H9 (cell line): Measurements from ENCODE around the gene TRAF6. TPM values are rescaled to one million over a fixed set of nuclear protein-coding genes. Genes with fewer than 3 reads are reported as not detected.

Source experiments
- DNase-seq: peaks from one replicate; pipeline ENCODE4 v3.0.0-alpha.2; 2017
- H2AFZ ChIP-seq: one replicate; pipeline ENCODE4 v1.6.1; 2013; ENCODE audit warnings: mild to moderate bottlenecking, low read length, control low read depth, moderate library complexity
- H2AK5ac ChIP-seq: 2 replicates; pipeline ENCODE4 v1.6.1; 2013; ENCODE audit warnings: low read length, control low read depth, mixed read lengths; ENCODE audit not compliant: insufficient read length
- H2BK120ac ChIP-seq: one replicate; pipeline ENCODE4 v1.6.1; 2013; ENCODE audit warnings: low read depth, mild to moderate bottlenecking, low read length, control low read depth, inconsistent platforms; ENCODE audit not compliant: poor library complexity, severe bottlenecking
- H2BK12ac ChIP-seq: 2 replicates; pipeline ENCODE4 v1.6.1; 2013; ENCODE audit warnings: low read length, control low read depth, mixed read lengths, low read depth; ENCODE audit not compliant: insufficient read length
- H2BK15ac ChIP-seq: 2 replicates; pipeline ENCODE4 v1.6.1; 2013; ENCODE audit warnings: low read depth, low read length, control low read depth
- H2BK20ac ChIP-seq: one replicate; pipeline ENCODE4 v1.6.1; 2013; ENCODE audit warnings: low read depth, mild to moderate bottlenecking, low read length, control low read depth, inconsistent platforms; ENCODE audit not compliant: poor library complexity, severe bottlenecking
- H2BK5ac ChIP-seq: 2 replicates; pipeline ENCODE4 v1.6.1; 2013; ENCODE audit warnings: low read length, control low read depth, mixed read lengths; ENCODE audit not compliant: insufficient read length
- H3K14ac ChIP-seq: 2 replicates; pipeline ENCODE4 v1.6.1; 2013; ENCODE audit warnings: low read length, control low read depth; ENCODE audit not compliant: insufficient read depth
- H3K18ac ChIP-seq: 2 replicates; pipeline ENCODE4 v1.6.1; 2013; ENCODE audit warnings: low read depth, mild to moderate bottlenecking, mixed read lengths, low read length, control low read depth; ENCODE audit not compliant: insufficient read length
- H3K23ac ChIP-seq: 2 replicates; pipeline ENCODE4 v1.6.1; 2013; ENCODE audit warnings: low read length, control low read depth, mixed read lengths, low read depth; ENCODE audit not compliant: insufficient read length
- H3K23me2 ChIP-seq: 2 replicates; pipeline ENCODE4 v1.6.1; 2013; ENCODE audit warnings: low read depth, mild to moderate bottlenecking, mixed read lengths, low read length, control low read depth; ENCODE audit not compliant: insufficient read length, poor library complexity, severe bottlenecking
- H3K27ac ChIP-seq: 2 replicates; pipeline ENCODE4 v1.5.1; 2013; ENCODE audit warnings: low read length, control low read depth, mixed read lengths, low read depth; ENCODE audit not compliant: insufficient read length
- H3K27me3 ChIP-seq: 2 replicates; pipeline ENCODE4 v1.6.1; 2013; ENCODE audit warnings: low read length, control low read depth, inconsistent platforms; ENCODE audit not compliant: insufficient read depth
- H3K4ac ChIP-seq: 2 replicates; pipeline ENCODE4 v1.6.1; 2013; ENCODE audit warnings: low read depth, mild to moderate bottlenecking, control low read depth, inconsistent platforms, low read length, moderate library complexity
- H3K4me1 ChIP-seq: 2 replicates; pipeline ENCODE4 v1.6.1; 2013; ENCODE audit warnings: low read length, control low read depth, inconsistent platforms; ENCODE audit not compliant: insufficient read depth
- H3K4me2 ChIP-seq: 2 replicates; pipeline ENCODE4 v1.6.1; 2013; ENCODE audit warnings: low read length, control low read depth, mixed read lengths; ENCODE audit not compliant: insufficient read length, insufficient read depth
- H3K56ac ChIP-seq: 2 replicates; pipeline ENCODE4 v1.6.1; 2013; ENCODE audit warnings: low read depth, mild to moderate bottlenecking, mixed read lengths, low read length, control low read depth; ENCODE audit not compliant: insufficient read length
- H3K79me1 ChIP-seq: 2 replicates; pipeline ENCODE4 v1.6.1; 2013; ENCODE audit warnings: low read depth, mild to moderate bottlenecking, moderate library complexity, low read length, control low read depth, inconsistent platforms; ENCODE audit not compliant: insufficient read depth, poor library complexity, severe bottlenecking
- H3K79me2 ChIP-seq: 2 replicates; pipeline ENCODE4 v1.6.1; 2013; ENCODE audit warnings: low read length, control low read depth, inconsistent platforms; ENCODE audit not compliant: insufficient read depth
- H3K9ac ChIP-seq: 2 replicates; pipeline ENCODE4 v1.6.1; 2013; ENCODE audit warnings: low read length, control low read depth, mixed read lengths; ENCODE audit not compliant: insufficient read length; ENCODE audit errors: extremely low read depth
- H3K9me3 ChIP-seq: one replicate; pipeline ENCODE4 v1.6.1; 2013; ENCODE audit warnings: low read depth, low read length, inconsistent platforms; ENCODE audit not compliant: control insufficient read depth
- H3T11ph ChIP-seq: one replicate; pipeline ENCODE4 v1.6.1; 2013; ENCODE audit warnings: mild to moderate bottlenecking, low read length, control low read depth, inconsistent platforms
- H4K20me1 ChIP-seq: one replicate; pipeline ENCODE4 v1.6.1; 2013; ENCODE audit not compliant: control insufficient read depth, insufficient read length, insufficient read depth
- H4K5ac ChIP-seq: 2 replicates; pipeline ENCODE4 v1.6.1; 2013; ENCODE audit warnings: low read depth, mild to moderate bottlenecking, mixed read lengths, low read length, control low read depth; ENCODE audit not compliant: insufficient read length
- H4K8ac ChIP-seq: replicated peaks from 2 replicates; pipeline ENCODE4 v1.6.1; 2013; ENCODE audit warnings: low read length, control low read depth, mixed read lengths, low read depth; ENCODE audit not compliant: insufficient read length
- H4K91ac ChIP-seq: 2 replicates; pipeline ENCODE4 v1.6.1; 2013; ENCODE audit warnings: low read depth, mild to moderate bottlenecking, moderate library complexity, mixed read lengths, low read length, control low read depth; ENCODE audit not compliant: insufficient read length
- H3K27ac Mint-ChIP-seq, 3 experiments: 2 replicates in 2 of 3; 3 replicates in 1 of 3; pipeline ENCODE4 v1.8.0; 2020 to 2021; ENCODE audit warnings: mixed read lengths in 3 of 3, mild to moderate bottlenecking in 1 of 3, moderate library complexity in 1 of 3
- H3K27me3 Mint-ChIP-seq: 2 replicates; pipeline ENCODE4 v1.8.0; 2021; ENCODE audit warnings: low read depth, mild to moderate bottlenecking, moderate library complexity, mixed read lengths
- H3K36me3 Mint-ChIP-seq, 3 experiments: 2 replicates in 2 of 3; 3 replicates in 1 of 3; pipeline ENCODE4 v1.8.0; 2020 to 2021; ENCODE audit warnings: low read depth in 3 of 3, mixed read lengths in 3 of 3; ENCODE audit not compliant: insufficient read depth in 1 of 3
- H3K4me1 Mint-ChIP-seq, 2 experiments: 2 replicates each; pipeline ENCODE4 v1.8.0; 2020; ENCODE audit warnings: mixed read lengths in 2 of 2
- H3K4me3 Mint-ChIP-seq, 2 experiments: 2 replicates in 1 of 2; 3 replicates in 1 of 2; pipeline ENCODE4 v1.8.0; 2020 to 2021; ENCODE audit warnings: mild to moderate bottlenecking in 2 of 2, mixed read lengths in 2 of 2, moderate library complexity in 1 of 2
- H3K9me3 Mint-ChIP-seq, 2 experiments: 2 replicates in 1 of 2; 3 replicates in 1 of 2; pipeline ENCODE4 v1.8.0; 2020; ENCODE audit warnings: mild to moderate bottlenecking in 2 of 2, mixed read lengths in 2 of 2, moderate library complexity in 1 of 2
- CTCF ChIP-seq: fragments of 200-600 bp; sonication (generic); conservative IDR thresholded peaks from 3 replicates; pipeline ENCODE4 v1.8.0; 2021; ENCODE audit warnings: antibody characterized with exemption, mild to moderate bottlenecking
- WGBS: extraction: QIAGEN DNeasy Blood & Tissue Kit; methylation state at CpG from one replicate; pipeline ENCODE4 v1.1.7; 2013; ENCODE audit warnings: missing lambda C conversion rate, low lambda C conversion rate, mixed read lengths; ENCODE audit not compliant: insufficient read length; ENCODE audit errors: extremely low coverage; 5-methylcytosine and 5-hydroxymethylcytosine counted together
- total RNA-seq: library from RNA; stranded (reverse); gene quantifications from 2 replicates; pipeline ENCODE4 v1.2.1, GENCODE V29; 2021

TRAF6 gene
- total RNA-seq, 1 experiment from 2014 or later = 9.9 TPM

- no peaks in the 10 kb centered on the region for H3K23me2 ChIP-seq
- H2BK20ac ChIP-seq = no peak overlapping the region
- Mint-ChIP-seq H3K4me1 (no peaks in the 10 kb centered on the region), H3K27me3 (peaks cover 4% of the 10 kb centered on the region; the same call in 1 of the 2 replicates), H3K9me3 (no peaks in the 10 kb centered on the region), H3K36me3 (no peaks in the 10 kb centered on the region), H3K27ac (no peak overlapping the region), H3K4me3 (no peak overlapping the region)
- H3K4ac ChIP-seq = no peak overlapping the region
- H3K23ac ChIP-seq = no peak overlapping the region
- no CpG with 5 or more reads among the region's 3 CpGs for WGBS
- no peak for DNase-seq
- no peaks in the 10 kb centered on the region for H4K20me1 ChIP-seq
- no peaks in the 10 kb centered on the region for H3K79me2 ChIP-seq
- no peak overlapping the region for H3K56ac ChIP-seq
- no peak overlapping the region for H2AFZ ChIP-seq
- H4K5ac ChIP-seq = no peak overlapping the region
- H2AK5ac ChIP-seq = no peak overlapping the region
- TF ChIP-seq CTCF = no peak
- H2BK15ac ChIP-seq = no peak overlapping the region
- H3K9me3 ChIP-seq = no peaks in the 10 kb centered on the region
- no peaks in the 10 kb centered on the region for H3K4me1 ChIP-seq
- no peak overlapping the region for H2BK12ac ChIP-seq
- no peaks in the 10 kb centered on the region for H3K79me1 ChIP-seq
- no peak overlapping the region for H2BK5ac ChIP-seq
- no peak overlapping the region for H3K9ac ChIP-seq
- H4K91ac ChIP-seq = no peak overlapping the region
- H3K27me3 ChIP-seq = no peaks in the 10 kb centered on the region
- H3T11ph ChIP-seq = no peak overlapping the region
- H4K8ac ChIP-seq = no peak overlapping the region
- no peak overlapping the region for H3K27ac ChIP-seq
- no peak overlapping the region for H3K18ac ChIP-seq
- no peak overlapping the region for H2BK120ac ChIP-seq
- H3K4me2 ChIP-seq = no peak overlapping the region
- no peak overlapping the region for H3K14ac ChIP-seq
Measured at GRCh38 chr11:36534276-36534840, 24.3 kb upstream of the TRAF6 start.
